Fibroblast of upper back skin (primary cell): ENCODE results near the gene ZFP82.

Experiments
- DNase-seq: peaks from one replicate; pipeline ENCODE4 v3.0.0-alpha.2; 2013

Gene ZFP82

DNA sequence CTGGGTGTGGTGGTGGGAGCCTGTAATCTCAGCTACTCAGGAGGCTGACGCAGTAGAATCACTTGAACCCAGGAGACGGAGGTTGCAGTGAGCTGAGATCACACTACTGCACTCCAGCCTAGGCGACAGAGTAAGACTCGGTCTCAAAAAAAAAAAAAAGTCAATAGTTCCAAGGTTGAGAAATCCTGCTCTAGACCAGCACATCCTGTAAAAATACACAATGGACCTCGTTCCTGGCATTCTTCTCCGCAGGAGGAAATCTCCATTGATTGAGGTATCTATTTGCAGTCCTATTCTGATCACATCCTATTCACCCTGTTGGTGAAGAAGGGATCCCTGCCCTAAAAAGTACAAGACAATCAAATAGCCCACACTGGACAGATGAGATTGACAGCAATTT, 54.6 kb downstream of the ZFP82 start:
- no peak for DNase-seq
